GOT3 (cell line): Measurements from ENCODE around the gene DAND5.

Experiments
- DNase-seq: peaks from one replicate; lab custom pipeline; 2025; ENCODE audit warnings: mixed read lengths; lab: John Stamatoyannopoulos, UW

The DAND5 gene

GRCh38 chr19:12994701-12995595 lies 25.6 kb downstream of the DAND5 start, which contains the start of gene NFIX:
TSS of gene NFIX (plus strand) at chr19:12995475. CDS start at chr19:12995838, 363 bp downstream.
- peak; percentile 35 for DNase-seq

DNA sequence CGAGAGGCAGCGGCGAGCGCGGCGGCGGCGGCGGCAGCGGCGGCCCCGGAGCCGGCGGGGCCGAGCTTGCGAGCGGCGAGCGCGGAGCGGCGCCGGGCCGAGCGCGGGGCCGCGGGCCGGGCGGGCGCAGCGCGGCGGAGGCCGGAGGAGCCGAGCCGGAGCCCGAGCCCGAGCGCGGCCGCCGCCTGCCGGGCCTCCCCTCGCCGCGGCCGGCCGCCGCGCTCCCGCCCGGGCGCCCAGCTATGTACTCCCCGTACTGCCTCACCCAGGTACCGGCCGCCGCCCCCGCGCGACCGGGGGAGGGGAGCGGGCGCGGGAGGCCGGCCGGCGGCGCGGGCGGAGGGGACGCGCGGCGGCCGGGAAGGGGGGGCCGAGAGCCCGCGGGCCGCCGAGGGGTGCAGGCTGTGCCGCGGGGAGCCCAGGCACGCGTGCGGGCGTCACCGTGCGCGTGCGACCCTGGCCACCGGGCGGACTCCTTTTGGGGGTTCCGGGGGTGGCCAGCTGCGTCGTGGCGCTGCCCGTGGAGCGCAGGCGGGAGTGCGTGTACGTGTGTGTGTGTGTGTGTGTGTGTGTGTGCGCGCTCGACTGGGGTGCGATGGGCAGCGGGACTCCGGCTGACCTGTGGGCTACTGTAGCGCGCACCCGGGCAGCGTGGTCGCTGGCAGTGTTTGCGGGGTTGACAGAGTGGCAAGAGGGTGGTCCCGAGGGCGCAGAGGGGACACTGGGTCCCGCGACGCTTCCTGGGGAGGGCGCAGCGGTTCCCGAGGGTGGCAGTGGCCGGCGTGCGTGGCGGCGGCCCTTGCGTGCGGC lies 26.4 kb downstream of the DAND5 start:
- no peak for DNase-seq

- DNase-seq, result no peak
Measured at GRCh38 chr19:12996406-12997094, 27.2 kb downstream of the DAND5 start.

GRCh38 chr19:12997179-12997966 lies 28.0 kb downstream of the DAND5 start:
- no peak for DNase-seq

DNA sequence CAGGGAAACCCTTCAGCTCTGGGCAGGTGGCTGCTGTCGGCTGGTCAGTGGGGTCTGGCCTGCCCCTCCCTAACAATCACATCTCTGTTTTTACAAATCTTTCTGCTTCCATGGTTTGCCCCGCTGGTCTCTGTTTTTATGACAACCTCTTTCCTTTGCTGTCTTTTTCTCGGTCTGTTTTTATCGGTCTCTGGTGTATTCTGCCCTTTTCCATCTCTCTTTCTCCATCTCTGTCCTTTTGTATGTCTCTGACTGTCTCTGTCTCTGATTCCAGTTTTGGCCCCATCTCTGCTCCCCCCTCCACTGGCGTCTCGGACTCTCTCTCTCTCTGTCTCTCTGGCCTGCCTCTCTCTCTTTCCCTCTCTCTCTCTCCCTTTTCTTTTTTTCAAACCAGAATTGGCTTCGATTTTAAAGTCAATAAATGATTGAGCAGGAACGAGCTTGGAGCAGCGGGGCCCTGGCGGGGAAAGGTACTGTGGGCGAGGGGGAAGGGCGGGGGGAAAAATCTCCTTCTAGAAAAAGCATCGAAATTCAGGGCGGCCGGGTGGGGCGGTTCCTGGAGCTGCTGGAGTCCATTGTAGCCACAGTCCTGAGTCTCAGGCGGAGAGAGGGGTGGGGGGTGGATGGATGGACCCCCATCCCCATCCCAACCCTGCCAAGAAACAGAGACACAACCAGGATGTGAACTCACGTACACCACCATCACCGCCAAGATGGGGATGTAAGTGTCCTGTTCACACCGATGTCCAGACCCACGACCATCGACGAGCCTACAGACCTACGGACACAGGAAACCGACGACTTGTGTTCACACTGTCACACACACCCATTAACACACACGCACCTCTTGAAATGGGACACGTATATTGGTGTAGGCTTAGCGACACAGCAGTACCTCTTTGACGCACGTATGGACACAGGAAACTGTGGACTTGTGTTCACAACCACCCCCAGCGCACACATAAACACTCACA lies 28.9 kb downstream of the DAND5 start:
- no peak for DNase-seq

DNA sequence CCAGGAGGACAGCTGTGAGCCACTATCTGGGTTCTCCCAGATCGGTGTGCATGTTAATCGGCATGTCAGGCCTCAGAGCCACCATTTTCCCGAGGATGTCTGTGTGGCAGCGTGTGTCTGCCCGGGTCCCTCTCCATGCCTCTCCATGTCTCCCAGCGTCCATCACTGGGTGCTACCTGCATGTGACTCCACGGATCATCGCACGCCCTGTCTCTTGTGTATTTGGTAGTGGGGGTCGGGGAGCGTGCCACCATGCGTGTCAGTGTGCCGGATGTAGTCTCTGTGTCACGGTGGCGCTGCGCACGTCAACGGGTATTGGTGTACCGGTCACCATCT lies 31.8 kb downstream of the DAND5 start:
- no peak for DNase-seq

GRCh38 chr19:13001502-13002165 lies 32.3 kb downstream of the DAND5 start:
- no peak for DNase-seq

DNA sequence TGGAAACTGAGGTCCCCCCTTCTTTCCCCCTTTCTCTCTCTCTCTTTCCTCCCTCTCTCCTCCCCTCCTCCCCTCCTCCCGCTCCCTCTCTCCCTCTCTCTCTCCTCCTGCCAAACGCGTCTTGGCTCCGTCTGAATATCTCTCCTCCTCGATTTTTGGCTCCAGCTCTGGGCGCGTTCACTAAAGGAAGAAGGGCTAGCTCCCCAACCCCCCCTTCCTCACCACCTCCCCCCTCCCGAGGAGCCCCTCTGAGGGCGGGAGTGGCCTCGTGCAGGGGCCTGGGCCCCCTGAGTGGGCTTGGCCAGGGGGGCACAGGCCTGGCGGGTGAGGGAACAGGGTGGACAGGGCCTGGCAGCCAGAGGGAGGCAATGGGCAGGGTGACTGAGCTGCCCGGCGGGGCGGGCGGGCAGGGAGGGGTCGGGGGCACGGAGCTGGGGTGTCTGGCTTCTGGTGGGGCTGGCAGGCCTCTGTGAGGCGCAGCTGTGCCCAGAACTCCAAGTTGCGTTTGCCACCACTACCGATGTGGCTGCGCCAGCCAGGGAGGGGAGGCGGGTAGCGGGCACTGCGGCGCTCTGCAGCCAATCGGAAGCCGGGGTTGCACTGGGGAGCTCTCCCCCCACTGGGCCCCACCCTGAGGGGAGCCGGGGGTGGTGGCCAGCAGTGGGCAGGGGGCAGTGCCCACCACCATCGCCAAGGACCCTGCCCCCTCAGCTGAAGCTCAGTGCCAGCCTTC lies 33.0 kb downstream of the DAND5 start:
- no peak for DNase-seq

GRCh38 chr19:13003081-13003480 lies 33.7 kb downstream of the DAND5 start:
- DNase-seq, result no peak

GRCh38 chr19:13004273-13004672 lies 34.9 kb downstream of the DAND5 start:
- no peak for DNase-seq

GRCh38 chr19:13005253-13005652 lies 35.9 kb downstream of the DAND5 start:
- DNase-seq, result no peak

DNA sequence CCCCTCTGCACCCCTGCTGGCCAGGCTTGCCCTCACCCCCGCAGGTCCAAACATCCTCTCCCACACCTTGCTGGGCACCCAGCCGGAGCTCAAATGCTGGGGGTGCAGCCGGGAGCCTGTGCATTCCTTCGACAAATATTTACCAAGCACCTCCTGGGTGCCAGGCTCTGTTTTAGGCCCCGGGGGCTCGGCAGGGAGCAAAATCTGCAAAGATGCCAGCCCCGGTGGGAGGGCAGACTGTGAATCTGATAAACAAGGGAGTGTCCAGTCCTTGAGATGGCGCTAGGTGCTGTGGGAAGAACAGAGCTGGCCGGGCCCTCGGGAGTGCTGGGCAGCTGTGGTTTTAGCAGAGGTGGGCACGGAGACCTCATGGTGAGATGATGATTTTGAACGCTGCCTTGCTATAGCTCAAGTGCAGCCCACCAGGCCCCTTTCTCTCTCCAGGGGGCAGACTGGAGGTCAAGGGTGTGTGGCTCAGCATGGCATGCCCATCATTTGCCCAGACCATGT lies 36.5 kb downstream of the DAND5 start:
- no peak for DNase-seq

DNA sequence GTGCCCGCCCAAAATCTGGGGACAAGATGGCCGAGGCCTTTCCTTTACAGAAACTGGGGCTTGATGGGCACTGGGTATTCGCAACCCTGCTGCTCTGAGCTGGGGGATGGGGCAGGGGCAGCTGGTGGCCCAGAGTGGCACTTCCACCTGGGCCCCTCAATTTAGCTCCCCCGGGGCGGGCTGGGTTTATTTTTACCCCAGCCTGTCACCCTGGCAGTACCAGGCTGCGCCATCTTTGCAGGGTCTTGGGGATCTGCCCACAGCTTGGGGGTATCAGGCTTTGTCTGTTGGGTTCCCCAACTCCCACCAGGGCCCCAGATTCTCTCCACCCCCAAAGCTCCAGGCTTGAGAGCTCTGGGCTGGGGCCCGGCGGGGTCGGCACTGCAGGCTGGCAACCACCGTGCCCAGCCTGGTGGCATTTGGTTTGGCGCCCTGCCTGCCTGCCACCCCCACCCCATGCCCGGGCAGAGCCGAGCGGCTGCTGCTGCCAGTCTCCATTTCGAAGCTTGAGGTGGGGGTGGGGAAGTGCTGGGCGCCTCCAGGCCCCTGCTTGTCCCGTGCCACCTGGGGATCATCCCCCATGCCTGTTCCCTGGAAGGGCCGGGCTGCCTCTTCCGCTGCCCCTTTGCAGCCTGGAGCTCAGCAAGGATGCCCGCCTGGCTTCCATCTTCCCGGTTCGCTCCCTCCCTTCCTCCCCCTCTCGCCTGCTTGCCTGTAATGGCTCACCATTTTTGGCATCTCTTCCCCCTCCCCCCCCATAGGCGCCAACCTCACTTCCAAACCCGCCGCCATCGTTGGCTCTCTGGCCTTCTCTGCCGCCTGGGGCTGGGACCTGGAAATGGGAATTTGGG lies 37.3 kb downstream of the DAND5 start:
- DNase-seq, result no peak

DNA sequence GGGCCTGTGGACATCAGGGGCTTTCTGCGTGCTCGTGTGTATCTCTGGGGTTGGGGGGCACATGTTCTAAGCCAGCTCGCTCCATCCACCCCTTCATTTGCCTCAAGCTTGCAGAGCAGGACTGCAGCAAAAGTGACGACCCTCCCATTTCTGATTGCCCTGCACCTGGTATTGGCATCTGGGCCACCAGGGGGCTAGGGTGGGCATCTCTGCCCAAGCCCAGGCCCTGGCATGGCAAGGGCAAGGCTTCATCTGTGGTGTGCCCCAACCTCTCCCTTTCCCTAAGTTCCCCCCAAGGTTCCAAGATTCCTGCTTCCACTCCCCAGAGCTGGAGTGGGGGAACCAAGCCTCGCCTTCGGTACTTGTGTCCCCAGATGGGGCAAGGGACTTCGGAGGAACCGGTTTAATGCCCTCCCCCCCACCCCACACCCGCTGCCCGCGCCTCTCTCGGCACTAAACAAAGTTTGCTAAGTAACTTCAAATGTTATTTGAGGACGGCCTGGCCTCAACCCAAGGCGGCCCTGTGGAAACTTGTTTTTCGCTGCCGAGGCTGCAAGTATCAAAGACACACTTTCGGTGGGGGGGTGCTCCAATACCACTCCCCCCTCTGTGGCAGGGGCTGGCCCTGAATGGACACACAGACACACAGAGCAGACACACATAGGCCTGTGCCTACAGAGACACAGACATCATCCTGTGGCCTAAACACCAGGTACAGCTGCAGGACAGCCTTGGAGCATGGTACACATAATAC lies 38.1 kb downstream of the DAND5 start:
- DNase-seq, result no peak

DNA sequence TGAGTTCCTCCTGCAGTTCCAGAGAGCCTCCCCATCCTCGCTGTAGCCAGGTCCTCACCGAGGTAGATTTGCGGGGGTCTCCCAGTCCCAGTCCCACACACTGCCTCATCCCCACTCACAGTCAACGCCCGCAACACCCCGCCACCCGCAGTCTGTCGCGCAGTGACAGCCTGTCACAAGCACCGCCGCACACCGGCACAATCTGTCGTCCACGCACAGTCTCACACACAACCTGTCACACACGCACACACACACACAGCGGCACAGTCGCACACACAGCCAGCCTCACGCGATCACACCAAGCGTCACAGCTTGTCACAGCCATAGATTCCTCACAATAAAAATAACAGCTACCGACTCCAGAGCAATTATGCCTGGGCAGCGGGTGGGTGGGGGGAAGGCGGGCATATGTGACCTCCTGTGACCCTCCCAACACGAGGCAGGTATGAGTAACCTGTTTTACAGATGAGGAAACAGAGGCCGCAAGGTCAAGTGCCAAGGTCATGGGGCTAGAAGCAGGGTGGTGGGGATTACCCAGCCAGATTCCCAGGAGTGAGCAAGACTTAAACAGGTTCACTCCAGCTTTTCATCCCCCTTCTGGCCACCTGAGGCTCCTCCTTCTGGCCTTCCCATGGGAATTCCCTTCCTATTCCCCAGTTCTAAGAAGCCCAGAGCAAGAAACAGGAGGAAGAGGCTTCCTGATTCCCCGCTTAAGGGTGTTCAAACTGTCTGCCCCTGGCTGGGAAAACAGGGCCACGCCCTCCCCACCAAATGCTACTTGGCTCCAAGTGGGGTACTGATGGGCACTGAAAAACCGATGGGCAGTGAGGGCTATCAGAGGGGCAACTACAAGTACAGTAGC lies 39.8 kb downstream of the DAND5 start:
- DNase-seq, result no peak
